T-cell (primary cell): ENCODE data around the gene GNG14. TPM values are rescaled to one million over a fixed set of nuclear protein-coding genes. Genes with fewer than 3 reads are reported as not detected.

Experiments
- ATAC-seq, 4 experiments: fragments of 200-7000 bp in 3 of 4; fragments of 150-1000 bp in 1 of 4; cut with Tn5 transposase; replicated peaks in 1 of 4; 1 replicate in 3 of 4; 2 replicates in 1 of 4; pipeline ENCODE4 v1.10.0; 2021; ENCODE audit warnings: moderate library complexity in 3 of 4, mild to moderate bottlenecking in 2 of 4, moderate number of reproducible peaks in 1 of 4
- CTCF ChIA-PET, 2 donors: fragments of 300-600 bp; sonication (Branson Sonifier 250); formaldehyde crosslinking; loops; one replicate each; lab custom pipeline; 2022; ENCODE audit warnings: antibody characterized with exemption in 2 of 2; lab: Charles Lee
- POLR2A ChIA-PET, 2 donors: fragments of 300-600 bp; sonication (Branson Sonifier 250); formaldehyde crosslinking; loops; one replicate each; lab custom pipeline; 2022; ENCODE audit warnings: antibody characterized with exemption in 2 of 2; lab: Charles Lee
- DNase-seq, 35 experiments: peaks; one replicate each; pipeline versions ENCODE4 v3.0.0 to v3.0.0-alpha.2; 2013 to 2023
- H3K27ac ChIP-seq: one replicate; pipeline ENCODE4 v1.5.1; 2013; ENCODE audit warnings: low read length
- H3K27me3 ChIP-seq, 2 experiments: replicated peaks in 1 of 2; 1 replicate in 1 of 2; 2 replicates in 1 of 2; pipeline versions ENCODE4 v1.6.1 to v1.7.0; 2013; ENCODE audit warnings: low read length in 1 of 2, mixed read lengths in 1 of 2; ENCODE audit not compliant: control insufficient read depth in 2 of 2, insufficient read depth in 2 of 2; ENCODE audit errors: extremely low read depth in 1 of 2
- H3K36me3 ChIP-seq, 2 donors: 1 replicate in 1 of 2; 2 replicates in 1 of 2; pipeline versions ENCODE4 v1.6.1 to v1.7.0; 2013; ENCODE audit warnings: low read length in 1 of 2; ENCODE audit not compliant: control insufficient read depth in 2 of 2, insufficient read depth in 1 of 2; ENCODE audit errors: extremely low read depth in 1 of 2
- H3K4me1 ChIP-seq, 2 experiments: 1 replicate in 1 of 2; 2 replicates in 1 of 2; pipeline versions ENCODE4 v1.6.1 to v1.7.0; 2013; ENCODE audit warnings: low read length in 2 of 2, mixed read lengths in 1 of 2; ENCODE audit not compliant: insufficient read depth in 2 of 2, control insufficient read depth in 1 of 2; ENCODE audit errors: extremely low read depth in 1 of 2
- H3K4me3 ChIP-seq, 2 donors: 1 replicate in 1 of 2; 2 replicates in 1 of 2; pipeline versions ENCODE4 v1.5.1 to v1.7.0; 2013; ENCODE audit warnings: mild to moderate bottlenecking in 2 of 2, low read length in 1 of 2, moderate library complexity in 1 of 2; ENCODE audit not compliant: control insufficient read depth in 1 of 2; ENCODE audit errors: extremely low read depth in 1 of 2
- H3K9me3 ChIP-seq: 2 replicates; pipeline ENCODE4 v1.7.0; 2013
- H3K27ac Mint-ChIP-seq, 2 donors: one replicate each; pipeline ENCODE4 v1.8.0; 2020 to 2021; ENCODE audit warnings: mild to moderate bottlenecking in 2 of 2, mixed read lengths in 2 of 2
- H3K27me3 Mint-ChIP-seq, 2 donors: one replicate each; pipeline ENCODE4 v1.8.0; 2021 to 2022; ENCODE audit warnings: mixed read lengths in 2 of 2
- H3K36me3 Mint-ChIP-seq: one replicate; pipeline ENCODE4 v1.8.0; 2021; ENCODE audit warnings: mixed read lengths
- H3K4me1 Mint-ChIP-seq, 3 donors: one replicate each; pipeline ENCODE4 v1.8.0; 2020 to 2022; ENCODE audit warnings: mixed read lengths in 3 of 3, mild to moderate bottlenecking in 1 of 3
- H3K4me3 Mint-ChIP-seq, 3 donors: one replicate each; pipeline ENCODE4 v1.8.0; 2020 to 2022; ENCODE audit warnings: mild to moderate bottlenecking in 3 of 3, mixed read lengths in 3 of 3, moderate library complexity in 3 of 3
- H3K9me3 Mint-ChIP-seq, 3 donors: one replicate each; pipeline ENCODE4 v1.8.0; 2020 to 2022; ENCODE audit warnings: mixed read lengths in 3 of 3
- WGBS: methylation state at CpG from one replicate; pipeline ENCODE4 v1.1.5; 2013; ENCODE audit warnings: missing lambda C conversion rate; ENCODE audit not compliant: insufficient coverage; 5-methylcytosine and 5-hydroxymethylcytosine counted together
- total RNA-seq, 35 experiments: library from RNA in 6 of 35; stranded (reverse) in 6 of 35; fragments of 120-200 nt in 1 of 35; gene quantifications; one replicate each; pipeline versions ENCODE4 v1.2.1 to v1.2.4 and lab custom pipeline; 2013 to 2026

Gene GNG14
- total RNA-seq, 5 donors from 2014 or later (not counting 1 experiment from before 2014, with no cell fraction given), result not detected

- Histone ChIP-seq H3K9me3 (no peaks in the 10 kb centered on the region), H3K4me3 (no peak overlapping the region), H3K27me3 (no peaks in the 10 kb centered on the region), H3K36me3 (peaks cover 6 to 33% of the 10 kb centered on the region in 2 donors), H3K27ac (no peak overlapping the region), H3K4me1 (peaks cover 10 to 30% of the 10 kb centered on the region in 2 experiments)
- DNase-seq, result no peak
- no peak overlapping the region for H3K4me3 Mint-ChIP-seq
- H3K27ac Mint-ChIP-seq, result no peak overlapping the region
- no peaks in the 10 kb centered on the region for H3K9me3 Mint-ChIP-seq
- ATAC-seq, result no peak
- H3K4me1 Mint-ChIP-seq, result peaks cover 29 to 42% (median 35%) of the 10 kb centered on the region in 3 donors
- H3K27me3 Mint-ChIP-seq, result no peaks in the 10 kb centered on the region
- H3K36me3 Mint-ChIP-seq, result peaks cover 10% of the 10 kb centered on the region
- CTCF ChIA-PET, result interaction anchor here in 1 of 2 donors (0.5 to 0.6 kb wide), 2 partner anchors 18 to 138 kb away, joined by 4 to 5 read pairs; no protein-coding TSS in a partner anchor
- POLR2A ChIA-PET, result no interaction called here
- no CpG with 5 or more reads among the region's 2 CpGs for WGBS
These were observed 39.2 kb downstream of the GNG14 start for GRCh38 chr19:12726988-12727316.

GRCh38 chr19:12727745-12728433 is 40.1 kb downstream of the GNG14 start:
- Histone ChIP-seq H3K36me3 (peaks cover 6 to 33% of the 10 kb centered on the region in 2 donors), H3K27me3 (no peaks in the 10 kb centered on the region), H3K27ac (no peak overlapping the region), H3K9me3 (no peaks in the 10 kb centered on the region), H3K4me3 (no peak overlapping the region), H3K4me1 (peaks cover 14 to 36% of the 10 kb centered on the region in 2 experiments)
- H3K36me3 Mint-ChIP-seq, result peaks cover 14% of the 10 kb centered on the region
- 98% methylated on average over 8 of the region's 9 CpGs for WGBS
- DNase-seq (no peak), ATAC-seq (no peak)
- H3K27ac Mint-ChIP-seq, result no peak overlapping the region
- H3K27me3 Mint-ChIP-seq, result no peaks in the 10 kb centered on the region
- no peak overlapping the region for H3K4me3 Mint-ChIP-seq
- ChIA-PET POLR2A (no interaction called here), CTCF (interaction anchor here in 1 of 2 donors (0.5 to 0.7 kb wide), 2 partner anchors 10 to 16 kb away, joined by 3 to 4 read pairs; no protein-coding TSS in a partner anchor)
- H3K9me3 Mint-ChIP-seq, result no peaks in the 10 kb centered on the region
- H3K4me1 Mint-ChIP-seq, result peaks cover 35 to 46% (median 41%) of the 10 kb centered on the region in 3 donors

- Mint-ChIP-seq H3K27me3 (no peaks in the 10 kb centered on the region), H3K4me1 (peaks cover 29 to 39% (median 33%) of the 10 kb centered on the region in 3 donors), H3K9me3 (no peaks in the 10 kb centered on the region), H3K27ac (peak overlapping the region in 1 of 2 donors; percentile 28), H3K36me3 (peaks cover 14% of the 10 kb centered on the region), H3K4me3 (peak overlapping the region in 1 of 3 donors; percentile 5)
- ChIA-PET CTCF (no interaction called here), POLR2A (interaction anchor here in 1 of 2 donors (0.6 kb wide), 2 partner anchors 39 to 1292 kb away, joined by 3 read pairs; no protein-coding TSS in a partner anchor)
- Histone ChIP-seq H3K9me3 (no peaks in the 10 kb centered on the region), H3K4me3 (no peak overlapping the region), H3K36me3 (peaks cover 6 to 33% of the 10 kb centered on the region in 2 donors), H3K4me1 (peaks cover 14 to 35% of the 10 kb centered on the region in 2 experiments), H3K27ac (no peak overlapping the region), H3K27me3 (no peaks in the 10 kb centered on the region)
- DNase-seq (no peak), ATAC-seq (no peak)
- 100% methylated on average over 1 of the region's 3 CpGs for WGBS
These were observed 42.3 kb downstream of the GNG14 start for GRCh38 chr19:12730064-12730463.

- Mint-ChIP-seq H3K9me3 (no peaks in the 10 kb centered on the region), H3K27me3 (no peaks in the 10 kb centered on the region), H3K36me3 (peaks cover 14% of the 10 kb centered on the region), H3K27ac (no peak overlapping the region), H3K4me3 (no peak overlapping the region), H3K4me1 (peaks cover 30 to 41% (median 33%) of the 10 kb centered on the region in 3 donors)
- CTCF ChIA-PET, result interaction anchor here in 1 of 2 donors (0.7 kb wide), 1 partner anchor 53 kb away, joined by 8 read pairs; no protein-coding TSS in a partner anchor
- ATAC-seq (no peak), DNase-seq (no peak)
- peaks cover 6 to 33% of the 10 kb centered on the region in 2 donors for H3K36me3 ChIP-seq
- no peak overlapping the region for H3K4me3 ChIP-seq
- no peaks in the 10 kb centered on the region for H3K9me3 ChIP-seq
- no peak overlapping the region for H3K27ac ChIP-seq
- POLR2A ChIA-PET, result no interaction called here
- peaks cover 14 to 42% of the 10 kb centered on the region in 2 experiments for H3K4me1 ChIP-seq
- WGBS, result 92% methylated on average over 24 of the region's 24 CpGs
- H3K27me3 ChIP-seq, result no peaks in the 10 kb centered on the region
These were observed 43.5 kb downstream of the GNG14 start for GRCh38 chr19:12731337-12731736.

- Mint-ChIP-seq H3K4me1 (peaks cover 47 to 58% (median 49%) of the 10 kb centered on the region in 3 donors), H3K36me3 (peaks cover 15% of the 10 kb centered on the region), H3K4me3 (peak overlapping the region; percentile 91 to 94 (median 93)), H3K27me3 (no peaks in the 10 kb centered on the region), H3K27ac (peak overlapping the region; percentile 87 to 97), H3K9me3 (no peaks in the 10 kb centered on the region)
- POLR2A ChIA-PET, result interaction anchor here in 1 of 2 donors (0.5 to 0.6 kb wide), 2 partner anchors 12 to 73 kb away, joined by 3 read pairs; partner anchors contain the start of gene RNASEH2A
- Histone ChIP-seq H3K27ac (peak overlapping the region; percentile 62), H3K4me1 (peaks cover 22 to 62% of the 10 kb centered on the region in 2 experiments), H3K27me3 (no peaks in the 10 kb centered on the region), H3K9me3 (no peaks in the 10 kb centered on the region), H3K36me3 (peaks cover 6 to 25% of the 10 kb centered on the region in 2 donors), H3K4me3 (peak overlapping the region; percentile 78 to 94)
- ATAC-seq (no peak), DNase-seq (peak in 30 of 35 experiments; percentile 5 to 64 (median 40))
- WGBS, result 0% methylated on average over 9 of the region's 15 CpGs
- CTCF ChIA-PET, result interaction anchor here (0.5 to 1.6 kb wide), 14 partner anchors 11 to 442 kb away, joined by 3 to 9 read pairs (median 4); partner anchors contain the start of gene DHPS (in 1 of the 2)
These were observed 45.8 kb downstream of the GNG14 start for GRCh38 chr19:12733369-12734214.
